ENCODE data around the gene TSPAN33.
"Not testable (repeated sequence)": the region's sequence is repeated elsewhere in the genome, so short reads cannot be mapped to it uniquely, and the experiment has no call there.

Gene TSPAN33

GRCh38 chr7:129163875-129164544 lies 19.5 kb downstream of the TSPAN33 start:
- Histone ChIP-seq H3K9me3 (ENCODE audit: control insufficient read depth, low read depth, low read length) (no peaks in the 10 kb centered on the region), H3K4me3 (ENCODE audit: low read length) (no peak overlapping the region), H3K4me1 (ENCODE audit: control insufficient read depth, low read depth, low read length) (peaks cover 5% of the 10 kb centered on the region), H3K36me3 (ENCODE audit: control insufficient read depth, low read depth, low read length) (peaks cover 4% of the 10 kb centered on the region), H3K9ac (ENCODE audit: low read length) (no peak overlapping the region), H3K27ac (ENCODE audit: low read length) (no peak overlapping the region), H3K27me3 (ENCODE audit: control insufficient read depth, insufficient read depth, low read length) (no peaks in the 10 kb centered on the region)

GRCh38 chr7:129166745-129167144 lies 22.2 kb downstream of the TSPAN33 start:
- H3K27me3 ChIP-seq (ENCODE audit: control insufficient read depth, insufficient read depth, low read length), result peaks cover 5% of the 10 kb centered on the region
- H3K36me3 ChIP-seq (ENCODE audit: control insufficient read depth, low read depth, low read length), result peaks cover 4% of the 10 kb centered on the region
- H3K27ac ChIP-seq (ENCODE audit: low read length), result no peak overlapping the region
- no peaks in the 10 kb centered on the region for H3K9me3 ChIP-seq (ENCODE audit: control insufficient read depth, low read depth, low read length)
- no peak overlapping the region for H3K9ac ChIP-seq (ENCODE audit: low read length)
- no peak overlapping the region for H3K4me3 ChIP-seq (ENCODE audit: low read length)
- H3K4me1 ChIP-seq (ENCODE audit: control insufficient read depth, low read depth, low read length), result peaks cover 21% of the 10 kb centered on the region

GRCh38 chr7:129167817-129168216 lies 23.3 kb downstream of the TSPAN33 start:
- H3K9ac ChIP-seq (ENCODE audit: low read length), result no peak overlapping the region

GRCh38 chr7:129168231-129169021 lies 23.9 kb downstream of the TSPAN33 start:
- Histone ChIP-seq H3K27me3 (ENCODE audit: control insufficient read depth, insufficient read depth, low read length) (peaks cover 5% of the 10 kb centered on the region), H3K36me3 (ENCODE audit: control insufficient read depth, low read depth, low read length) (peaks cover 4% of the 10 kb centered on the region), H3K4me1 (ENCODE audit: control insufficient read depth, low read depth, low read length) (peaks cover 21% of the 10 kb centered on the region), H3K4me3 (ENCODE audit: low read length) (peak overlapping the region; percentile 55), H3K9ac (ENCODE audit: low read length) (peak overlapping the region; percentile 86), H3K27ac (ENCODE audit: low read length) (no peak overlapping the region), H3K9me3 (ENCODE audit: control insufficient read depth, low read depth, low read length) (no peaks in the 10 kb centered on the region)

More at GRCh38 chr7:129167817-129168216, 23.3 kb downstream of the TSPAN33 start:
- Histone ChIP-seq H3K36me3 (ENCODE audit: control insufficient read depth, low read depth, low read length) (peaks cover 4% of the 10 kb centered on the region), H3K4me1 (ENCODE audit: control insufficient read depth, low read depth, low read length) (peaks cover 21% of the 10 kb centered on the region), H3K27me3 (ENCODE audit: control insufficient read depth, insufficient read depth, low read length) (peaks cover 5% of the 10 kb centered on the region), H3K9me3 (ENCODE audit: control insufficient read depth, low read depth, low read length) (no peaks in the 10 kb centered on the region), H3K27ac (ENCODE audit: low read length) (no peak overlapping the region), H3K4me3 (ENCODE audit: low read length) (no peak overlapping the region)

GRCh38 chr7:129169171-129169671 lies 24.7 kb downstream of the TSPAN33 start:
- H3K4me3 ChIP-seq (ENCODE audit: low read length), result peak overlapping the region; percentile 55

GRCh38 chr7:129169686-129170440 lies 25.4 kb downstream of the TSPAN33 start:
- H3K4me1 ChIP-seq (ENCODE audit: control insufficient read depth, low read depth, low read length), result peaks cover 21% of the 10 kb centered on the region
- H3K9ac ChIP-seq (ENCODE audit: low read length), result peak overlapping the region; percentile 86
- H3K9me3 ChIP-seq (ENCODE audit: control insufficient read depth, low read depth, low read length), result no peaks in the 10 kb centered on the region
- H3K36me3 ChIP-seq (ENCODE audit: control insufficient read depth, low read depth, low read length), result peaks cover 4% of the 10 kb centered on the region
- peak overlapping the region; percentile 58 for H3K27ac ChIP-seq (ENCODE audit: low read length)
- H3K27me3 ChIP-seq (ENCODE audit: control insufficient read depth, insufficient read depth, low read length), result peaks cover 5% of the 10 kb centered on the region
- peak overlapping the region; percentile 55 for H3K4me3 ChIP-seq (ENCODE audit: low read length)

More at GRCh38 chr7:129169171-129169671, 24.7 kb downstream of the TSPAN33 start:
- H3K4me1 ChIP-seq (ENCODE audit: control insufficient read depth, low read depth, low read length), result peaks cover 21% of the 10 kb centered on the region
- peak overlapping the region; percentile 86 for H3K9ac ChIP-seq (ENCODE audit: low read length)
- peaks cover 4% of the 10 kb centered on the region for H3K36me3 ChIP-seq (ENCODE audit: control insufficient read depth, low read depth, low read length)
- peak overlapping the region; percentile 58 for H3K27ac ChIP-seq (ENCODE audit: low read length)
- peaks cover 5% of the 10 kb centered on the region for H3K27me3 ChIP-seq (ENCODE audit: control insufficient read depth, insufficient read depth, low read length)
- H3K9me3 ChIP-seq (ENCODE audit: control insufficient read depth, low read depth, low read length), result no peaks in the 10 kb centered on the region

GRCh38 chr7:129170441-129171021 lies 26.0 kb downstream of the TSPAN33 start:
- Histone ChIP-seq H3K9ac (ENCODE audit: low read length) (peak overlapping the region; percentile 86), H3K9me3 (ENCODE audit: control insufficient read depth, low read depth, low read length) (no peaks in the 10 kb centered on the region), H3K36me3 (ENCODE audit: control insufficient read depth, low read depth, low read length) (peaks cover 4% of the 10 kb centered on the region), H3K27ac (ENCODE audit: low read length) (peak overlapping the region; percentile 58), H3K4me3 (ENCODE audit: low read length) (peak overlapping the region; percentile 55), H3K4me1 (ENCODE audit: control insufficient read depth, low read depth, low read length) (peaks cover 21% of the 10 kb centered on the region), H3K27me3 (ENCODE audit: control insufficient read depth, insufficient read depth, low read length) (peaks cover 5% of the 10 kb centered on the region)

GRCh38 chr7:129173861-129174260 lies 29.4 kb downstream of the TSPAN33 start:
- H3K36me3 ChIP-seq (ENCODE audit: control insufficient read depth, low read depth, low read length); H3K4me3 ChIP-seq (ENCODE audit: low read length); H3K9ac ChIP-seq (ENCODE audit: low read length); H3K9me3 ChIP-seq (ENCODE audit: control insufficient read depth, low read depth, low read length); H3K27me3 ChIP-seq (ENCODE audit: control insufficient read depth, insufficient read depth, low read length); H3K27ac ChIP-seq (ENCODE audit: low read length): not testable (repeated sequence)
- peaks cover 16% of the 10 kb centered on the region for H3K4me1 ChIP-seq (ENCODE audit: control insufficient read depth, low read depth, low read length)

- H3K27me3 ChIP-seq (ENCODE audit: control insufficient read depth, insufficient read depth, low read length), result no peaks in the 10 kb centered on the region
- H3K4me1 ChIP-seq (ENCODE audit: control insufficient read depth, low read depth, low read length), result no peaks in the 10 kb centered on the region
- no peaks in the 10 kb centered on the region for H3K9me3 ChIP-seq (ENCODE audit: control insufficient read depth, low read depth, low read length)
- no peak overlapping the region for H3K27ac ChIP-seq (ENCODE audit: low read length)
- no peak overlapping the region for H3K9ac ChIP-seq (ENCODE audit: low read length)
- no peak overlapping the region for H3K4me3 ChIP-seq (ENCODE audit: low read length)
- H3K36me3 ChIP-seq (ENCODE audit: control insufficient read depth, low read depth, low read length), result no peaks in the 10 kb centered on the region
Measured at GRCh38 chr7:129176916-129177710, 32.6 kb downstream of the TSPAN33 start.

- Histone ChIP-seq H3K9me3 (ENCODE audit: control insufficient read depth, low read depth, low read length) (no peaks in the 10 kb centered on the region), H3K27me3 (ENCODE audit: control insufficient read depth, insufficient read depth, low read length) (peaks cover 21% of the 10 kb centered on the region), H3K4me3 (ENCODE audit: low read length) (no peak overlapping the region), H3K9ac (ENCODE audit: low read length) (no peak overlapping the region), H3K36me3 (ENCODE audit: control insufficient read depth, low read depth, low read length) (no peaks in the 10 kb centered on the region), H3K27ac (ENCODE audit: low read length) (no peak overlapping the region), H3K4me1 (ENCODE audit: control insufficient read depth, low read depth, low read length) (peaks cover 8% of the 10 kb centered on the region)
Measured at GRCh38 chr7:129184981-129185670, 40.6 kb downstream of the TSPAN33 start.

All from iPS-18a (cell line).